HFFc6 (cell line): ENCODE data around the gene GRID1. TPM values are rescaled to one million over a fixed set of nuclear protein-coding genes. Genes with fewer than 3 reads are reported as not detected.

ENCODE experiments used
- DNase-seq: peaks from one replicate; pipeline ENCODE4 v3.0.0-alpha.2; 2018
- H3K27ac Mint-ChIP-seq: 2 replicates; pipeline ENCODE4 v1.8.0; 2020; ENCODE audit warnings: mild to moderate bottlenecking, mixed read lengths
- H3K27me3 Mint-ChIP-seq: 2 replicates; pipeline ENCODE4 v1.8.0; 2021; ENCODE audit warnings: mild to moderate bottlenecking, moderate library complexity, mixed read lengths; ENCODE audit not compliant: insufficient read depth
- H3K36me3 Mint-ChIP-seq: 2 replicates; pipeline ENCODE4 v1.8.0; 2021; ENCODE audit warnings: low read depth, mixed read lengths
- H3K4me1 Mint-ChIP-seq: 2 replicates; pipeline ENCODE4 v1.8.0; 2020; ENCODE audit warnings: low read depth, mixed read lengths
- H3K4me3 Mint-ChIP-seq: 2 replicates; pipeline ENCODE4 v1.8.0; 2020; ENCODE audit warnings: mild to moderate bottlenecking, moderate library complexity, mixed read lengths
- H3K9me3 Mint-ChIP-seq: 2 replicates; pipeline ENCODE4 v1.8.0; 2020; ENCODE audit warnings: mild to moderate bottlenecking, mixed read lengths
- CTCF ChIP-seq: fragments of 200-600 bp; sonication (generic); IDR thresholded peaks from 2 replicates; pipeline ENCODE4 v1.5.0; 2021; ENCODE audit warnings: antibody characterized with exemption, mild to moderate bottlenecking
- total RNA-seq, 6 experiments: library from RNA; stranded (reverse); fragmentation: NEBNext Ultra II Directional; extraction: Animal tissue kit (Norgen Biotek cat#: 25700); gene quantifications; 2 replicates in 1 of 6; 3 replicates in 5 of 6; pipeline ENCODE4 v1.2.3, GENCODE V29; 2021

The GRID1 gene
- total RNA-seq, 6 experiments from 2014 or later, result not detected

DNA sequence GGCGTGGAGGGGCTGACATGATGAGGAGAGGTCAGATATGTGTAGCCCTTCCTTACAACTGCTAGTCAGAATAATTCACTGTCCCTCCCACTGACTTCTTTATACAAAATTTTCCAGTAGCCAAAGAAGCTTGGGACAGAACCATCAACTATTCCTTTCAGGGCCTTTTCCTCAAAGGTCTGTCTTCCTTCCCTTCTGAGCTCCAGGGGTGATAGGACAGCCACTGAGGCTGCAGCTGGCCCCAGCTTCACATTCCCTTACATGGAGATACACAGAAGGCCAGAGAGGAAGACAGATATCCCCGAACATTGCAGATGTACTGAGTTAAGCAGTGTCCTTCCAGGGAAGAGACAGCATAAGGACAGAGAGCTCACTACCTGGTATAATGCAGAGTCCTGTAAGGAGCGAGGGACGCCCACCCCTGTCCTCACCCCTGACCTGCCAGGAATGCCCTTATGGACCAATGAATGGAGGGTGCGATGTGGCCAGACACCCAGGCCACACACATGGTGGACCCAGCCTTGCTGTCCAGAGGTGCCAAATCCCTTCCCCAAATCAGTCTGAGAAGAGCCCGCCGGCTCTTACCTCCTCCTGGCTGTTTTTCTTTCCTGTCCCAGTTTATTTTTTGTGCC lies 754.7 kb downstream of the GRID1 start:
- DNase-seq, result no peak
- Mint-ChIP-seq H3K4me1 (no peaks in the 10 kb centered on the region), H3K4me3 (no peak overlapping the region), H3K27me3 (no peaks in the 10 kb centered on the region), H3K27ac (no peak overlapping the region), H3K9me3 (peaks cover 58% of the 10 kb centered on the region), H3K36me3 (peaks cover 4% of the 10 kb centered on the region; the same call in 1 of the 2 replicates)
- TF ChIP-seq CTCF, result no peak

DNA sequence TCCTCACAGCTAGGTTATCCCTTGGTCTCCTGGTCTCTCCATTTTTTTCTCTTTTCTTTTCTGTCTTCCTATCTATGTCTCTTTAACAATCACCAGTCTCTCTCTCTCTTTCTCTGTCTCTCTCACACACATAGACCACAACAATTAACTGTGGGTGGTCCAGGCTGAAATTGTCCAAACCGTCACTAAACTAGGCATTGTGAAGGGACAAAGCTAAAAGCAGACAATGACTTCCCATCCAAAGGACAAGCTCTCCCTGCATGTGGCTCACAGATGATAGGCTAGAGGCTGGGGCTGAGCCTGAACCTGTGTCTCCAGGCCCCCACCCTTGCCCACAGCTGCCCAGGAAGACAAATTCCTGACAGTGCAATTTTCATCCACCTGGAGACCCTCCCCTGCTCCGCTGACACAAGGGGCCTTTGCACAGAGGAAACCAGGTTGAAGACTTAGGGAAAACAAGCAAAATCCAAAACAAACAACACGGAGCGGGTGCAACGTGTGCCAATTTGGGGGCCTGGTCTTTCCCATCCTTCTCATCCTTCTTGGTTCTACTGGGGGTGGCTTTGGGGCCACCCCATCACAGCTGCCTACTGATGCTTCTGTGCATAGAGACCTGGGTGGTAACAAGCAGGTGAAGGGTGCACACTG lies 755.4 kb downstream of the GRID1 start:
- no peak overlapping the region for H3K4me3 Mint-ChIP-seq
- TF ChIP-seq CTCF, result no peak

GRCh38 chr10:85610381-85611092 lies 756.1 kb downstream of the GRID1 start:
- H3K27me3 Mint-ChIP-seq, result no peaks in the 10 kb centered on the region
- no peak for TF ChIP-seq CTCF
- H3K36me3 Mint-ChIP-seq, result peaks cover 4% of the 10 kb centered on the region; the same call in 1 of the 2 replicates
- DNase-seq, result no peak
- peaks cover 69% of the 10 kb centered on the region for H3K9me3 Mint-ChIP-seq
- no peak overlapping the region for H3K4me3 Mint-ChIP-seq
- no peak overlapping the region for H3K27ac Mint-ChIP-seq
- no peaks in the 10 kb centered on the region for H3K4me1 Mint-ChIP-seq

More for the DNA sequence above, 755.4 kb downstream of the GRID1 start:
- Mint-ChIP-seq H3K4me1 (no peaks in the 10 kb centered on the region), H3K36me3 (peaks cover 4% of the 10 kb centered on the region; the same call in 1 of the 2 replicates), H3K27me3 (no peaks in the 10 kb centered on the region), H3K27ac (no peak overlapping the region), H3K9me3 (peaks cover 63% of the 10 kb centered on the region)
- no peak for DNase-seq

DNA sequence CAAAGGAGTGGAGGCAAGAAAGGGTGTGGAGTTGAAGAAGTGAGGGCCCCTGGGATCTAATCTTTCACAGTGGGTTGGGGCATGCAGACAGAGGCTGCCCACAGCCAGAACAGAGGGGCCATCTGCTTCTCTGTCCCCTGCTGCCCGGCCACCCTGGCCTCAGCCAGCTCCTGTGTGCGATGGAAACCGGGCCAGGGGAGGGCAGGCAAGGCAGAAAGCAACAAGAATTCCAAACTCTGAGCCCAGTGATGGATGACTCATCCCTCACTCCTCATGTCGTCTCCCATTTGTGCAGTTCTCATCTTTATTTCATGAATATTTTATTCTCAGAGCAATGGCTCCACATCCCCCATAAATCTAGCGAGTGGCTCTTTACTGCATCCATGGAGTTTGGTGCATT lies 757.1 kb downstream of the GRID1 start:
- DNase-seq, result no peak
- no peak for TF ChIP-seq CTCF
- H3K27ac Mint-ChIP-seq, result no peak overlapping the region
- H3K27me3 Mint-ChIP-seq, result no peaks in the 10 kb centered on the region
- peaks cover 75% of the 10 kb centered on the region for H3K9me3 Mint-ChIP-seq
- no peaks in the 10 kb centered on the region for H3K4me1 Mint-ChIP-seq
- no peak overlapping the region for H3K4me3 Mint-ChIP-seq
- peaks cover 4% of the 10 kb centered on the region; the same call in 1 of the 2 replicates for H3K36me3 Mint-ChIP-seq

DNA sequence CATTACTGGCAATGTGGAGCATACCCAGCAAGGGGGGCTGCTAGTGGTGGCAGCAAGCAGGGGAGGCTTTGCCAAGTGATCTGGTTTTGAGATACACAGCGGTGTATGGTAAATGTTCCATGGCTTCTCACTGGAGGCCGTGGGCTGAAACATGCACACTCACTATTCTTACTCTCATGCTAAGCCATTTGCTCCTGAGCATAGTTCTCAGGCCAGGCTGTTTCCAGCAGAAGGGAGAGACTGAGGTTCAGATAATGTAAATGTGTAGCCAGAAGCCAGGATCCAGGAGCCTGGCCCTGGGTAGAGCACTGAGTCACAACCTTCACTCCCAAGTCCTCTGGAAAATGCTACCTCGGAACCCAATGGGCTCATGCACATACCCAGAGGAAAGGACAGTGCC lies 757.9 kb downstream of the GRID1 start:
- no peak for DNase-seq
- no peak for TF ChIP-seq CTCF
- H3K4me3 Mint-ChIP-seq, result no peak overlapping the region
- no peak overlapping the region for H3K27ac Mint-ChIP-seq
- no peaks in the 10 kb centered on the region for H3K4me1 Mint-ChIP-seq
- peaks cover 67% of the 10 kb centered on the region for H3K9me3 Mint-ChIP-seq
- peaks cover 4% of the 10 kb centered on the region; the same call in 1 of the 2 replicates for H3K36me3 Mint-ChIP-seq
- H3K27me3 Mint-ChIP-seq, result no peaks in the 10 kb centered on the region
